ENCODE measurements around the gene BACH1. TPM values are rescaled to one million over a fixed set of nuclear protein-coding genes. Genes with fewer than 3 reads are reported as not detected.

The BACH1 gene
- total RNA-seq, 1 donor from 2014 or later, result 123 TPM

- Mint-ChIP-seq H3K4me3 (ENCODE audit: unreplicated experiment) (peak overlapping the region; percentile 8), H3K4me1 (ENCODE audit: low read depth) (peaks cover 88% of the 10 kb centered on the region), H3K27me3 (ENCODE audit: low read depth) (no peaks in the 10 kb centered on the region), H3K36me3 (ENCODE audit: low read depth) (peaks cover 1% of the 10 kb centered on the region), H3K27ac (ENCODE audit: unreplicated experiment) (peak overlapping the region; percentile 67), H3K9me3 (ENCODE audit: low read depth) (no peaks in the 10 kb centered on the region)
- no peak for DNase-seq (ENCODE audit: low spot score)
- no peak for TF ChIP-seq CTCF (IDR thresholded peaks at IDR 0.05)
These were observed 5.9 kb downstream of the BACH1 start for GRCh38 chr21:29304597-29304996.

GRCh38 chr21:29305068-29305467, 6.3 kb downstream of the BACH1 start:
- H3K27ac Mint-ChIP-seq (ENCODE audit: unreplicated experiment), result peak overlapping the region; percentile 59
- no peak overlapping the region for H3K4me3 Mint-ChIP-seq (ENCODE audit: unreplicated experiment)
- H3K9me3 Mint-ChIP-seq (ENCODE audit: low read depth), result no peaks in the 10 kb centered on the region
- TF ChIP-seq CTCF (IDR thresholded peaks at IDR 0.05), result no peak
- peaks cover 87% of the 10 kb centered on the region for H3K4me1 Mint-ChIP-seq (ENCODE audit: low read depth)
- DNase-seq (ENCODE audit: low spot score), result no peak
- no peaks in the 10 kb centered on the region for H3K27me3 Mint-ChIP-seq (ENCODE audit: low read depth)
- peaks cover 1% of the 10 kb centered on the region for H3K36me3 Mint-ChIP-seq (ENCODE audit: low read depth)

- no peak for DNase-seq (ENCODE audit: low spot score)
- Mint-ChIP-seq H3K4me1 (ENCODE audit: low read depth) (peaks cover 85% of the 10 kb centered on the region), H3K27ac (ENCODE audit: unreplicated experiment) (peak overlapping the region; percentile 59), H3K4me3 (ENCODE audit: unreplicated experiment) (no peak overlapping the region), H3K36me3 (ENCODE audit: low read depth) (peaks cover 5% of the 10 kb centered on the region), H3K27me3 (ENCODE audit: low read depth) (no peaks in the 10 kb centered on the region), H3K9me3 (ENCODE audit: low read depth) (peaks cover under 1% of the 10 kb centered on the region)
- TF ChIP-seq CTCF (IDR thresholded peaks at IDR 0.05), result no peak
These were observed 6.8 kb downstream of the BACH1 start for GRCh38 chr21:29305561-29305960.

- Mint-ChIP-seq H3K9me3 (ENCODE audit: low read depth) (peaks cover 2% of the 10 kb centered on the region), H3K36me3 (ENCODE audit: low read depth) (peaks cover 8% of the 10 kb centered on the region), H3K4me1 (ENCODE audit: low read depth) (peaks cover 82% of the 10 kb centered on the region), H3K27me3 (ENCODE audit: low read depth) (no peaks in the 10 kb centered on the region), H3K27ac (ENCODE audit: unreplicated experiment) (no peak overlapping the region), H3K4me3 (ENCODE audit: unreplicated experiment) (no peak overlapping the region)
- no peak for DNase-seq (ENCODE audit: low spot score)
- no peak for TF ChIP-seq CTCF (IDR thresholded peaks at IDR 0.05)
These were observed 8.2 kb downstream of the BACH1 start for GRCh38 chr21:29306920-29307319.

- no peak for DNase-seq (ENCODE audit: low spot score)
- Mint-ChIP-seq H3K27ac (ENCODE audit: unreplicated experiment) (peak overlapping the region; percentile 29), H3K4me3 (ENCODE audit: unreplicated experiment) (no peak overlapping the region), H3K27me3 (ENCODE audit: low read depth) (no peaks in the 10 kb centered on the region), H3K9me3 (ENCODE audit: low read depth) (peaks cover 2% of the 10 kb centered on the region), H3K36me3 (ENCODE audit: low read depth) (peaks cover 8% of the 10 kb centered on the region), H3K4me1 (ENCODE audit: low read depth) (peaks cover 82% of the 10 kb centered on the region)
- no peak for TF ChIP-seq CTCF (IDR thresholded peaks at IDR 0.05)
These were observed 9.2 kb downstream of the BACH1 start for GRCh38 chr21:29307718-29308455.
